AG04449 (cell line): Measurements from ENCODE around the gene NANOS3.

ENCODE experiments used
- CTCF ChIA-PET: fragments of 350-600 bp; formaldehyde crosslinking; extraction: SDS; loops from one replicate; lab custom pipeline; 2021; ENCODE audit warnings: antibody characterized with exemption; lab: Yijun Ruan, JAX
- POLR2A ChIA-PET: fragments of 400-600, 350-600 bp; formaldehyde crosslinking; extraction: SDS; loops from one replicate; lab custom pipeline; 2020; ENCODE audit warnings: antibody characterized with exemption, inconsistent platforms; lab: Yijun Ruan, JAX
- DNase-seq: peaks from one replicate; pipeline ENCODE4 v3.0.0-alpha.2; 2010; ENCODE audit warnings: low read depth, low spot score
- H3K4me3 ChIP-seq: 2 replicates; pipeline ENCODE4 v1.5.1; 2011; ENCODE audit warnings: low read depth, mild to moderate bottlenecking, control low read depth, low read length
- CTCF ChIP-seq: IDR thresholded peaks from one replicate; pipeline ENCODE4 v1.5.1; 2011; ENCODE audit warnings: mild to moderate bottlenecking, moderate library complexity, low read length, control low read depth, inconsistent platforms; ENCODE audit not compliant: insufficient read depth; ENCODE audit errors: missing control alignments

NANOS3 gene

GRCh38 chr19:13929340-13929739, 52.4 kb downstream of the NANOS3 start:
- DNase-seq, result no peak
- POLR2A ChIA-PET, result interaction anchor here (1.0 kb wide), 1 partner anchor 9 kb away, joined by 3 read pairs; the partner anchor contains the start of gene PODNL1
- CTCF ChIA-PET, result interaction anchor here (0.9 kb wide), 1 partner anchor 9 kb away, joined by 3 read pairs; the partner anchor contains the start of gene PODNL1
- TF ChIP-seq CTCF, result no peak
- no peak overlapping the region for H3K4me3 ChIP-seq

GRCh38 chr19:13929956-13930355, 53.0 kb downstream of the NANOS3 start:
- H3K4me3 ChIP-seq, result no peak overlapping the region
- TF ChIP-seq CTCF, result no peak
- no peak for DNase-seq
- CTCF ChIA-PET, result no interaction called here
- POLR2A ChIA-PET, result interaction anchor here (1.0 kb wide), 1 partner anchor 8 kb away, joined by 3 read pairs; the partner anchor contains the start of gene PODNL1
